ENCODE data around the gene RTCA. TPM values are rescaled to one million over a fixed set of nuclear protein-coding genes. Genes with fewer than 3 reads are reported as not detected.
"Not testable (repeated sequence)": the region's sequence is repeated elsewhere in the genome, so short reads cannot be mapped to it uniquely, and the experiment has no call there.

Gene RTCA
- total RNA-seq, 1 donor from 2014 or later, result 40.7 TPM

DNA sequence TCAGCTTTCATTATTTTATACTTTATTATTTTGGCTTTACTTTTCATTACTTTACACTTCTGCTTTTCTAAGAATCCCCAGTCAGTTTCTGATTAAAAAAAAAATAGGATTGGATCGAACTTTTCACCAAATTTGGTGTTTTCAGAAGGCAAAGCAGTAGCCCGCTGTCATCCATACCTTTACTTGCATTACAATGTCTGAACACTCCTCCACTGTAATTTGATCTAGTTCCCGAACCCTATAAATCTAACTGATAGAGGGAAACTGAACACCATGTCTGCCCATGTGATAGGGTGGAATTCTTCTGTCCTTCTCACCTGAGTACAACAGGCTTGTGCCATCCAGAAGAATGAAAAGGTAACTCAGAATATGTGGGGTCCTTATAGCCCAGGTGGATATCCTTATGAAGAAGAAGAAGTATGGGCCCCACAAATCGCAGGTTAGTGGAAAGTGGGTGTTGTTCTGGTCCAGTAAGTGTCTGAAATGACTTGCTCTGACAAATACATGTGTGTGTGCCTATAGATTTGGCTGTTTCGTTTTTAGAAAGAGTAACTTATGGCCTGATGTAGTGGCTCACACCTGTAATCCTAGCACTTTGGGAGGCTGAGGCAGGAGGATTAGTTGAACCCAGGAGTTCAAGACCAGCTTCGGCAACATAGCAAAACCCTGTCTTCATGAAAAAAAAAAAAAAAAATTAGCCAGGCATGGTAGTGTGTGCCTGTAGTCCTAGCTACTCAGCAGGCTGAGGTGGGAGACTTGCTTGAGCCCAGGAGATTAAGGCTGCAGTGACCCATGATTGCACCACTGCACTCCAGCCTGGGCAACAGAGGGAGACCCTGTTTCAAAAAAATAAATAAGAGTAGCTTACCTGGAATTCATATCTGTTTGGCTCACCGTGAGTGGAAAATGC lies 59.7 kb downstream of the RTCA start:
- no peaks in the 10 kb centered on the region for H3K36me3 Mint-ChIP-seq (ENCODE audit: low read depth)
- H3K27ac Mint-ChIP-seq (ENCODE audit: unreplicated experiment), result no peak overlapping the region
- peaks cover 2% of the 10 kb centered on the region for H3K9me3 Mint-ChIP-seq (ENCODE audit: low read depth)
- H3K4me3 Mint-ChIP-seq (ENCODE audit: unreplicated experiment), result no peak overlapping the region
- no peak for DNase-seq (ENCODE audit: low spot score)
- TF ChIP-seq, protein P1, sequence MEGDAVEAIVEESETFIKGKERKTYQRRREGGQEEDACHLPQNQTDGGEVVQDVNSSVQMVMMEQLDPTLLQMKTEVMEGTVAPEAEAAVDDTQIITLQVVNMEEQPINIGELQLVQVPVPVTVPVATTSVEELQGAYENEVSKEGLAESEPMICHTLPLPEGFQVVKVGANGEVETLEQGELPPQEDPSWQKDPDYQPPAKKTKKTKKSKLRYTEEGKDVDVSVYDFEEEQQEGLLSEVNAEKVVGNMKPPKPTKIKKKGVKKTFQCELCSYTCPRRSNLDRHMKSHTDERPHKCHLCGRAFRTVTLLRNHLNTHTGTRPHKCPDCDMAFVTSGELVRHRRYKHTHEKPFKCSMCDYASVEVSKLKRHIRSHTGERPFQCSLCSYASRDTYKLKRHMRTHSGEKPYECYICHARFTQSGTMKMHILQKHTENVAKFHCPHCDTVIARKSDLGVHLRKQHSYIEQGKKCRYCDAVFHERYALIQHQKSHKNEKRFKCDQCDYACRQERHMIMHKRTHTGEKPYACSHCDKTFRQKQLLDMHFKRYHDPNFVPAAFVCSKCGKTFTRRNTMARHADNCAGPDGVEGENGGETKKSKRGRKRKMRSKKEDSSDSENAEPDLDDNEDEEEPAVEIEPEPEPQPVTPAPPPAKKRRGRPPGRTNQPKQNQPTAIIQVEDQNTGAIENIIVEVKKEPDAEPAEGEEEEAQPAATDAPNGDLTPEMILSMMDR (IDR thresholded peaks at IDR 0.05), result no peak
- peaks cover 9% of the 10 kb centered on the region for H3K27me3 Mint-ChIP-seq (ENCODE audit: low read depth)
- H3K4me1 Mint-ChIP-seq (ENCODE audit: low read depth), result peaks cover 12% of the 10 kb centered on the region

DNA sequence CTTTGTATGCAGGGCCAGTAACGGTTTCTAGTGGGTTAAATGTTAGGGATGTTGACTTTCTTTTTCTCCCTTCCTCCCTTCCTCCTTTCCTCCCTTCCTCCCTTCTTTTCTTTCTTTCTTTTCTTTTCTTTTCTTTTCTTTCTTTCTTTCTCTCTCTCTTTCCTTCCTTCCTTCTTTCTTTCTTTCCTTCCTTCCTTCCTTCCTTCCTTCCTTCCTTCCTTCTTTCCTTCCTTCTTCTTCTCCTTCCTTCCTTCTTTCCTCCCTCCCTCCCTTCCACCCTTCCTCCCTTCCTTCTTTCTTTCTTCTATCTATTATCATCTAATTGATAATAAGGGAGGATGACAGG lies 60.3 kb downstream of the RTCA start:
- not testable (repeated sequence) for H3K27ac Mint-ChIP-seq (ENCODE audit: unreplicated experiment); H3K4me3 Mint-ChIP-seq (ENCODE audit: unreplicated experiment); H3K36me3 Mint-ChIP-seq (ENCODE audit: low read depth); H3K27me3 Mint-ChIP-seq (ENCODE audit: low read depth); H3K9me3 Mint-ChIP-seq (ENCODE audit: low read depth); DNase-seq (ENCODE audit: low spot score)
- peaks cover 12% of the 10 kb centered on the region for H3K4me1 Mint-ChIP-seq (ENCODE audit: low read depth)

DNA sequence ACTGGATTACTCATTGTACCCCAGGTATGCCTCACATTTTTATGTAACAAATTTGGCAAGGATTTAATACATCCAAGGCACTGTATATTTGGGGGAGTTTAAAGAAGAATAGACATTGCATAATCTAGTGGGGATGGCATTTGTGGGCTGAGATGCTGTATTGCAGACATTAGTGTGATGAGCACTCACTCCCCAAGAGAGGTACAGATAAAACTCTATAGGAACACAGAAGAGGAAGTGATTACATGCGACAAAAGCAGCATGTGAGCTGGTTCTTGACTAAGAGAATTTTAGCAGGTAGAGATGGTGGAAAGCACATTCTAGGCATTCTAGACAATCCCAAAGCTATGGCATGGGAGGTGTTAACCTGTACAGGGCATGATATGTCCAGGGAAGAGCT lies 62.1 kb downstream of the RTCA start:
- H3K36me3 Mint-ChIP-seq (ENCODE audit: low read depth), result no peaks in the 10 kb centered on the region
- no peak overlapping the region for H3K27ac Mint-ChIP-seq (ENCODE audit: unreplicated experiment)
- TF ChIP-seq, protein P1 (IDR thresholded peaks at IDR 0.05), result no peak
- no peak overlapping the region for H3K4me3 Mint-ChIP-seq (ENCODE audit: unreplicated experiment)
- H3K27me3 Mint-ChIP-seq (ENCODE audit: low read depth), result peaks cover 9% of the 10 kb centered on the region
- H3K9me3 Mint-ChIP-seq (ENCODE audit: low read depth), result no peaks in the 10 kb centered on the region
- DNase-seq (ENCODE audit: low spot score), result no peak
- peaks cover 4% of the 10 kb centered on the region for H3K4me1 Mint-ChIP-seq (ENCODE audit: low read depth)

DNA sequence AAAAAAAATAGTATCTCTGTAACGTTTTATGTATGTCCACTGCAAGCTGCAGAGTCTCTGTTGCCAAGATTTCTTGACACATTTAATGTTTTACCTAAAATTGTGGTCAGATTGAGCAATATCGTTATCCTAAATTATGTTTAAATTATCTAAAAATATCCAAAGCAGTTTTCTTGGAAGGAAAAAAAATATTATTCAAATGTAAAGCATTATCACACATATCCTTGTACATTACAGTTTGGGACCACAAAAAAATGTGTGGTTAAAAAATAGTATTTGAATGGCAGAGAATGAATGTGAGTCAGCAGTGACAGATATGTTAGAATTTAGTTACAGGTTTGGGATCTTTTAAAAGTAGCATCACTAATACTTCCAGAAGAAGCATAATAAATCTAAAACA lies 65.1 kb downstream of the RTCA start:
- not testable (repeated sequence) for H3K36me3 Mint-ChIP-seq (ENCODE audit: low read depth); H3K4me1 Mint-ChIP-seq (ENCODE audit: low read depth); H3K9me3 Mint-ChIP-seq (ENCODE audit: low read depth); H3K27ac Mint-ChIP-seq (ENCODE audit: unreplicated experiment); H3K4me3 Mint-ChIP-seq (ENCODE audit: unreplicated experiment); DNase-seq (ENCODE audit: low spot score)
- peaks cover 13% of the 10 kb centered on the region for H3K27me3 Mint-ChIP-seq (ENCODE audit: low read depth)

DNA sequence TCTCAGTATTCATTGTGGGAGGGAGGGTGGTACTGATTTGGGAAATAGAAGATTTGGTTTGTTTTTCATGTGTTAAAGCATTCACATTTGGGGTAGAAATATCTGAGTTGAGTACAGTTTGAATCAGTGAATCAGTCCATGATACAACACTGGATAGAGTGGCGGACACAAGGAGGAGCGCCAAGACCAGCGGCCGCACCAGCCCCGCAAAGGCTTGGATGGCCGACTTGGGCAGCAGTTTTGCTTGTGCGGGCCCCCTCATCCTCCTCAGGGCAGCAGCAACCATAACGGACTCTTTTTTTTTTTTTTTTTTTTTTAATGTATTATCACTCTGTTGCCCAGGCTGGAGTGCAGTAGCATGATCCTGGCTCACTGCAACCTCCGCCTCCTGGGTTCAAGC lies 66.3 kb downstream of the RTCA start:
- TF ChIP-seq, protein P1 (IDR thresholded peaks at IDR 0.05), result no peak
- DNase-seq (ENCODE audit: low spot score), result no peak
- H3K36me3 Mint-ChIP-seq (ENCODE audit: low read depth), result no peaks in the 10 kb centered on the region
- H3K27ac Mint-ChIP-seq (ENCODE audit: unreplicated experiment), result no peak overlapping the region
- H3K9me3 Mint-ChIP-seq (ENCODE audit: low read depth), result no peaks in the 10 kb centered on the region
- H3K27me3 Mint-ChIP-seq (ENCODE audit: low read depth), result peaks cover 17% of the 10 kb centered on the region
- H3K4me3 Mint-ChIP-seq (ENCODE audit: unreplicated experiment), result no peak overlapping the region
- H3K4me1 Mint-ChIP-seq (ENCODE audit: low read depth), result no peaks in the 10 kb centered on the region

DNA sequence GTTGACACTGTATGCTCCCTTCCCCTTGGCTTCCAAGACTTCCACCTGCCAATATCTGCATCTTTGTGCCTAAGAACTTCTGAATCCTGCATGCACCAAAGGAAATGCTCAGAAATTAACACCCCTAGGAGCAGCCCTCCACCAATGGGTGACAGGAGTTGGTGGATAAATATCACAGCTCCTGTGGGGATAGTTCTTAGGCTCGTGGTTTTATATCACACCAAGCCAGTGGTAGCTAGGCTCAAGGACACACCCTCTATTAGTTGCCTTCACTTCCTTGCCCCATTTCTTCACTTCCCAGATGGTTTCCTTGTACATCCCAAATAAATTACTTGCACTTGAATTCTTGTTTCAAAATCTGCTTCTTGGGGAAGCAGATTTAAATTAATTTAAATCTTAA lies 69.4 kb downstream of the RTCA start:
- no peaks in the 10 kb centered on the region for H3K9me3 Mint-ChIP-seq (ENCODE audit: low read depth)
- TF ChIP-seq, protein P1 (IDR thresholded peaks at IDR 0.05), result no peak
- peaks cover 14% of the 10 kb centered on the region for H3K27me3 Mint-ChIP-seq (ENCODE audit: low read depth)
- no peak overlapping the region for H3K4me3 Mint-ChIP-seq (ENCODE audit: unreplicated experiment)
- no peaks in the 10 kb centered on the region for H3K4me1 Mint-ChIP-seq (ENCODE audit: low read depth)
- no peak overlapping the region for H3K27ac Mint-ChIP-seq (ENCODE audit: unreplicated experiment)
- DNase-seq (ENCODE audit: low spot score), result no peak
- no peaks in the 10 kb centered on the region for H3K36me3 Mint-ChIP-seq (ENCODE audit: low read depth)

DNA sequence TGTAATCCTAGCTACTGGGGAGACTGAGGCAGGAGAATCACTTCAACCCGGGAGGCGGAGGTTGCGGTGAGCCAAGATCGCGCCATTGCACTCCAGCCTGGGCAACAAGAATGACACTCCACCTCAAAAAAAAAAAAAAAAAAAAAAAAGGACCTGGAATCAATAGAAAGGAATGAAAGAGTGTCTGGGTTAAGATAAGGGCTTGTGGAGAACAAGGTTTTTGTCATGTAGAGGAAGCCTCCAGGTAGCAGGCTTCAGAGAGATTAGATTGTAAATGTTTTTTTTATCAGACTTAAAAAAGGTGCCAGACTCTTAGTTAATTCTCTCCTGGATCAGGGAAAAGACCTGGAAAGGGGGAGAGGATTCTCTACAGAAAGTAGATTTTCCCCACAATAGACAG lies 71.9 kb downstream of the RTCA start:
- not testable (repeated sequence) for H3K27ac Mint-ChIP-seq (ENCODE audit: unreplicated experiment); H3K9me3 Mint-ChIP-seq (ENCODE audit: low read depth); H3K4me3 Mint-ChIP-seq (ENCODE audit: unreplicated experiment); DNase-seq (ENCODE audit: low spot score); H3K4me1 Mint-ChIP-seq (ENCODE audit: low read depth); H3K36me3 Mint-ChIP-seq (ENCODE audit: low read depth)
- peaks cover 14% of the 10 kb centered on the region for H3K27me3 Mint-ChIP-seq (ENCODE audit: low read depth)

DNA sequence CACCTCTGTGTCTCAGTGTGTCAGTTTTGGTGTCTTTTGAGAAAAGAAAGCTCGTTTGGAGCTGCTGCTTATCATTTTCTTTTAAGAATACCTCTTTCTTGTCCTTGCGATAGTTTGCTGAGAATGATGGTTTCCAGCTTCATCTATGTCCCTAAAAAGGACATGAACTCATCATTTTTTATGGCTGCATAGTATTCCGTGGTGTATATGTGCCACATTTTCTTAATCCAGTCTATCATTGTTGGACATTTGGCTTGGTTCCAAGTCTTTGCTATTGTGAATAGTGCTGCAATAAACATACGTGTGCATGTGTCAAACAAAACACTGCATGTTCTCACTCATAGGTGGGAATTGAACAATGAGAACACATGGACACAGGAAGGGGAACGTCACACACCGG lies 73.7 kb downstream of the RTCA start:
- DNase-seq (ENCODE audit: low spot score); H3K27ac Mint-ChIP-seq (ENCODE audit: unreplicated experiment); H3K9me3 Mint-ChIP-seq (ENCODE audit: low read depth); H3K4me1 Mint-ChIP-seq (ENCODE audit: low read depth); H3K4me3 Mint-ChIP-seq (ENCODE audit: unreplicated experiment); H3K36me3 Mint-ChIP-seq (ENCODE audit: low read depth): not testable (repeated sequence)
- peaks cover 11% of the 10 kb centered on the region for H3K27me3 Mint-ChIP-seq (ENCODE audit: low read depth)
